ENCODE data around the gene L1TD1.

GRCh38 chr1:62208970-62209369 is 14.3 kb downstream of the L1TD1 start:
- TF ChIP-seq CTCF (IDR thresholded peaks at IDR 0.05) (no peak), POLR2A (IDR thresholded peaks at IDR 0.05) (no peak)

All from lower leg skin (tissue), 3 donors.